ENCODE measurements around the gene PDE4D.

- TF ChIP-seq EZH2 (IDR thresholded peaks at IDR 0.05; ENCODE audit: insufficient read depth, low read length): no peak
- TF ChIP-seq, protein P1, sequence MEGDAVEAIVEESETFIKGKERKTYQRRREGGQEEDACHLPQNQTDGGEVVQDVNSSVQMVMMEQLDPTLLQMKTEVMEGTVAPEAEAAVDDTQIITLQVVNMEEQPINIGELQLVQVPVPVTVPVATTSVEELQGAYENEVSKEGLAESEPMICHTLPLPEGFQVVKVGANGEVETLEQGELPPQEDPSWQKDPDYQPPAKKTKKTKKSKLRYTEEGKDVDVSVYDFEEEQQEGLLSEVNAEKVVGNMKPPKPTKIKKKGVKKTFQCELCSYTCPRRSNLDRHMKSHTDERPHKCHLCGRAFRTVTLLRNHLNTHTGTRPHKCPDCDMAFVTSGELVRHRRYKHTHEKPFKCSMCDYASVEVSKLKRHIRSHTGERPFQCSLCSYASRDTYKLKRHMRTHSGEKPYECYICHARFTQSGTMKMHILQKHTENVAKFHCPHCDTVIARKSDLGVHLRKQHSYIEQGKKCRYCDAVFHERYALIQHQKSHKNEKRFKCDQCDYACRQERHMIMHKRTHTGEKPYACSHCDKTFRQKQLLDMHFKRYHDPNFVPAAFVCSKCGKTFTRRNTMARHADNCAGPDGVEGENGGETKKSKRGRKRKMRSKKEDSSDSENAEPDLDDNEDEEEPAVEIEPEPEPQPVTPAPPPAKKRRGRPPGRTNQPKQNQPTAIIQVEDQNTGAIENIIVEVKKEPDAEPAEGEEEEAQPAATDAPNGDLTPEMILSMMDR (IDR thresholded peaks at IDR 0.05; ENCODE audit: insufficient read depth, low read depth, low read length): no peak
Observed at GRCh38 chr5:59391576-59391975, 501.9 kb downstream of the PDE4D start.

Data from astrocyte (in vitro differentiated cells and primary cell).